Measurements from ENCODE around the gene CACNA1B.

Gene CACNA1B

GRCh38 chr9:138025908-138026307 lies 148.3 kb downstream of the CACNA1B start:
- no peak for DNase-seq (ENCODE audit: low read depth in 2 of 3, low spot score in 2 of 3)

- no peak for DNase-seq (ENCODE audit: low read depth in 2 of 3, low spot score in 2 of 3)
These were observed 151.0 kb downstream of the CACNA1B start for GRCh38 chr9:138028596-138028995.

GRCh38 chr9:138031186-138031585 lies 153.6 kb downstream of the CACNA1B start:
- DNase-seq (ENCODE audit: low read depth in 2 of 3, low spot score in 2 of 3): no peak

DNA sequence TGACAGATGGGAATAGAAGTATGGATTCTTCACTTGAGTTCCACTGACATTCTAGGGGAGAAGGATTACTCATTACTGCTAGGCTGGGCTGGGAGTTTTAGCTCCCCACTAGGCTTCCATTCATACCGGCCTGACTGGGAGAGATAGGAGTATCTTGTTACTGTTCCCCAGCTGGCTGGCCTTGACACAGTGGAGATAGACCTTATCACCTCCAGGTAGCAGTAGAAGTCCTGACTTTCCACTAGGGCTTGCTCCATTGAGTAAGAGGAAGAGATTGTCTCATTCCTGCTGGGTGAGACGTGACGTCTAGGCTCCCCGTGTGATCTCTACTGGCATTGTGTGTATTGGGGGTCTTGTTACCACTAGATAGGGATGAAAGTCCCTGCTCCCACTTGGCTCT lies 156.4 kb downstream of the CACNA1B start:
- no peak for DNase-seq (ENCODE audit: low read depth in 2 of 3, low spot score in 2 of 3)

- no peak for DNase-seq (ENCODE audit: low read depth in 2 of 3, low spot score in 2 of 3)
These were observed 159.6 kb downstream of the CACNA1B start for GRCh38 chr9:138037140-138037539.

DNA sequence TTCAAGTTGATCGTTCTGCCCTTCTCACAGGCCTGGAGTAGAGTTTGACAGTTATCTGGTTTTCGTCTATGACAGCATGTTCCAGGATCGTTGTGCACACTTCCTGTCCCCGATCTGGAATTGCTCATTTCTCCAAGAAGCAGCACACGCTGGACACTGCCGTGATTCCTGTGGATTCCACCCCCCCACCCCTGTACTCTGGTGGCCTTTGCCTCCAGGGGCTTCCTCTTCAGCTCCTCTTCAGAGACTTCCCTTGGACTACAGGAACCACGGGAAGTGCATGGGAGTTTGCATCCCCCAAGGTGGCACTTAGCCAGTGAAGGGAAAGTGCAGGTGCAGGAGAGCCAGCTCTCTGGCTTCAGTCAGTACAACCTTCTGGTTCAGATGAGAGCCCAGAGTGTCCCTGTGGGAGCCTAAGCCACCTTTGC lies 160.7 kb downstream of the CACNA1B start:
- DNase-seq (ENCODE audit: low read depth in 2 of 3, low spot score in 2 of 3): no peak

DNA sequence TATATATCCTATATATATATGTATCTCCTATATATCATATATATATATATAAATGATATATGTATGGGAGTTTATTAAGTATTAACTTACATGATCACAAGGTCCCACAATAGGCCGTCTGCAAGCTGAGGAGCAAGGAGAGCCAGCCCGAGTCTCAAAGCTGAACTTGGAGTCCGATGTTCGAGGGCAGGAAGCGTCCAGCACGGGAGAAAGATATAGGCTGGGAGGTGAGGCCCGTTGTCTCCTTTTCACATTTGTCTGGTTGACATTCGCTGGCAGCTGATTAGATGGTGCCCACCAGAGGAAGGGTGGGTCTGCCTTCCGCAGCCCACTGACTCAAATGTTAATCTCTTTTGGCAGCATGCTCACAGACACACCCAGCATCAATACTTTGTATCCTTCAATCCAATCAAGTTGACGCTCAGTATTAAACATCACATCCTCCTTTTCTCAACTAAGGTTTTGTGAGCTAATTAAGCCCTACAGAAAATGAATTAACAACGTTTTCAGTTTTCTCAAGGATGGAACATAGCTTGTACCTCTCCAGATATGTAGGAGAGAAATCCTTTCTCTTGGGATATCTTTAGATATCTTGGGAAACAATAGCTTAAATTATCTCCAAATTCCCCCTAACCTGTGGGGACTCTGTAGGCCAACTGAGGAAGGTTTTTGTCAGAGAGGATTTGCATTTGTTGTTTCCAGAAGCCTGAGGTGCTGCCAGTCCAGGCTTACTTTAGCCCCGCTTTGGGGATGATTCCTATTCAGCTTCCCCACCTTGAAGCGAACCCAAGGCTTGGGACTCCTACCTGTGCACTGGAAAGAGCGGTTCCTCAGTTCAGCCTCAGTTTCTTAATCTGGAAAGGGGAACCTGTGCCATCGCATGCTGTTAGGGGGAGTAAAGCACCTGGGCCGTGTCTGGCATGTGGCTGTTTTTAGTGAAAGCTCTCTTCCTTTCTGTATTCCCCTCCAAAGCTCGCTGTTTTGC lies 163.2 kb downstream of the CACNA1B start:
- no peak for DNase-seq (ENCODE audit: low read depth in 2 of 3, low spot score in 2 of 3)

- DNase-seq (ENCODE audit: low read depth in 2 of 3, low spot score in 2 of 3): no peak
These were observed 164.6 kb downstream of the CACNA1B start for GRCh38 chr9:138042146-138042545.

DNA sequence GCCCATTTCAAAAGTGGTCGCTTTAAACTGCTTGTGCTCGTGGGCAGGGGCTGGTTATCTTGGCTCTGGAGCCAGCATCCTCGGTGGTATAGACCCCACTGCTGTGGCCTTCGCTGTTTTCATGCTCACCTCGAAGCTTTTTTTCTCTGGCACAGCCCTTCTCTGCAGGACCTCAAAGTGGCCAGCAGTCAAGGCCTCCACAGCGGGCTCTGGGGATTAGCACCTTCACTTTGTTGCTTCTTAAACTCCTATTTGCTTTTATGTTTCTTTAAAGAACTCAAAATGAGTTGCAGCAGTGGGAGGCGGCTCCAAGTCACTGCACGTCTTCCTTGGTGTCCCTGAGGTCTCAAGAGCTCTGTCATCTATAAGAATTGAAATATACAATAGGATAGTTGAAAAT lies 165.1 kb downstream of the CACNA1B start:
- DNase-seq (ENCODE audit: low read depth in 2 of 3, low spot score in 2 of 3): no peak

DNA sequence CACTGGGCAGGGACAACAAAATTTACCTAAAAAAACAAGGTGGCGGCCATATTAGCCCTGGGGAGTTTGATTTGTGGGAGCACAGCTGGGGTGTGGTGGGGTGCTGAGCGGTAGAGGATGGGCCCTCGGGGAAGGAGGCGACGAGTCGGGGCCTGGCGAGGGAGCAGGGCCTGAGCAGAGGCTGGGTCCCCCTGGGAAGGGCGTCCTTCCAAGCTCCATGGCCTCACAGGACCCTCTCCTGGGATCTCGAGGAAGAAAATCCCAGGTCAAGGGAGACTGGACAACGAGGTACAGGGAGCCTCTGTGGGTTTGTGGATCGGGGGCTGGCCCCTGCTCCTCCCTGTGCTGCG lies 165.5 kb downstream of the CACNA1B start:
- DNase-seq (ENCODE audit: low read depth in 2 of 3, low spot score in 2 of 3): no peak

- no peak for DNase-seq (ENCODE audit: low read depth in 2 of 3, low spot score in 2 of 3)
These were observed 166.1 kb downstream of the CACNA1B start for GRCh38 chr9:138043411-138044345.

GRCh38 chr9:138044485-138045383 lies 167.2 kb downstream of the CACNA1B start:
- no peak for DNase-seq (ENCODE audit: low read depth in 2 of 3, low spot score in 2 of 3)

DNA sequence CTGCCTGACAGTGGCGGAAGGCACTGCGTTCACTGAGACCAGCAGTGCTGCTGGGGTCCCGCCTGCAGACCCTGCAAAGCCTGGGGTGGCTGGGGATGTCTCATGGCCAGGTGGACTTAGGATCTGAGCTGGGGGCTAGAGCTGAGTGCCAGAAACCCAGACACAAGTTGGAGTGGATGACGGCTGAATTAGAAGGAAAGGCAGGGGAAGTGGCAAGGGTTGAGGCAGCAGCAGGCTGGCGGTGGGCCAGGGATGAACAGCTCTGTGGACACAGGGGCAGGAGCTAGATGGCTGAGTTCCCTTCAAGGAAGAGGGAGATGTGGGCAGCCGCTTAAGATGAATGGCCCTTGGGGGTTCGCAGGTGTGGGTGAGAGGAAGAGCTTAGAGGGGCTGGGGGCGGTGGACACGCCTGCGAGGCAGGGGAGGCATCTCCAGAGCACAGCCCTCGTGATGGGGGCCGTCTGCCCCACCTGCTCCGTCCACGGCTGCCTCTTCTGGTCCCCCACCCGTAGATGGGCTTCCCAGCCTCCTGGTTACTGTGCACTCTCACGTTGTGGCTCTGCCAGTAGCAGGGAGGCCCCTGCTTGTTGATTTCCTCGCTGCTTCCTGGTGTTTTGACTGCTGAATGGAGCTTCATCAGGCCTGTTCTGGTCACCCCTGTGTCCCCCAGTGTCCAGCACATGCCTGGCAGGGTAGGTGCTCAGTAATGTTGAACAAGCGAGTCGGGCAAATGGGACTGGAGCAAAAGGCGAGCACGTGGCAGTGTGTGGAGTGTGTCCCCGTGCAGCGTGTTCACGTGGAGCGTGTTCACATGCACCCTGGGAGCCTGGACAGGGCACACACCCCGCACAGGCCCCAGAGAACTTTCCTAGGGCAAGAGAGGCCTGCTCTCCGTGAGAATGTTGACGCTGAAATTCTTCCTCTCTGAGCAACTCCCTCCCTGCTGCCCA lies 168.2 kb downstream of the CACNA1B start:
- no peak for DNase-seq (ENCODE audit: low read depth in 2 of 3, low spot score in 2 of 3)

DNA sequence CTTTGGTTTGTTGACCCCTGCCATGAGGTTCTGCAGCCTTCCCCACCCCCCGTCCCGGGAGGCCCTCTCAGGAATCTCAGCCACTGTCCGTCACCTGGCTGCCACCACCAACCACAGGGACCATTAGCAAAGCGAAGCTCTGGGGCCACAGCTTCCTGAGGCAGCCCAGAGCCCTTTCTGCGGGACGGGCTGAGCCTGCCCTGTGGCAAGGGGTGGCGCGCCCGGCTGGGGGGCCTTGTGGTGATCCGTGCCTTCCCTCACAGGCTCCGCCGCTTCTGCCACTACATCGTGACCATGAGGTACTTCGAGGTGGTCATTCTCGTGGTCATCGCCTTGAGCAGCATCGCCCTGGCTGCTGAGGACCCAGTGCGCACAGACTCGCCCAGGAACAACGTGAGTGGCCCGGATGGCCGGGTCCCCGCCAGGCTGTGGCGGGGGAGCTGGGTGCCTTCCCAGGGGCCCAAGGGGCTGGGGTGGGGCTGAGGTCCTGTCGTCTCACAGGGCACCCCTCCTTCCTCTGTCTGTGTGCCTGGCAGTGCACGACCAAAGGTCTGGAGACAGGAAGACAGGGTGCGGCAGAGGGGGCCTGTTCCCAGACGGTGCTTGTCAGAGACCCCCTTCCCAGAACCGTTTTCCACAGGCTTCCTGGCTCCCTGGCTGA lies 169.2 kb downstream of the CACNA1B start:
- DNase-seq (ENCODE audit: low read depth in 2 of 3, low spot score in 2 of 3): no peak

DNA sequence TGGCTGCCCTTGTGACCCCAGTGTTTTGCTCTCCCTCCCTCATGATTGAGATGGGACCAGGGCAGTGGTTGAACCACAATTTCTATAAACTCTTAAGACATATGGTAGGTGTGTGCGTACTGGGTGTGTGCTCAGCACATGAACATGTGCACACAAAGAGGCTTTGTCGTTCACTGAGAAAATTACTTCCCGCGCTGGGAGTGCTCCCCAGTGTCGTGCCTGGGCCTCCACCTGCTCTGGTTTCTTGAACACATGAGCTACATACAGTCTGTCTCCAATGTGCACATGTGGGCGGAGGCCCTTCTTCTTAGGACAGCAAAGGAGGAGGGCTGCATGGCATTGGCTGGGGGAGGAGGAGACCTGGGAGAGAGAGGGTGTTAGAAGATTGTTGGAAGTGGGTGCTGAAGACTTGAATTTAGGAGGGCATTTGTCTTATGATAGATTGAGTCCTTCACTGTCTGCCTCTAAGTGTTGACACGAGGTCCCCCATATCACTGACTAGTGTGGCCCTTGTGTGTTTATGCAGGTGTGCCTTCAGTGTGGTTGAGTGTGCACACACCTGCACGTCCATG lies 170.0 kb downstream of the CACNA1B start:
- DNase-seq (ENCODE audit: low read depth in 2 of 3, low spot score in 2 of 3): no peak

GRCh38 chr9:138048184-138048583 lies 170.6 kb downstream of the CACNA1B start:
- no peak for DNase-seq (ENCODE audit: low read depth in 2 of 3, low spot score in 2 of 3)

DNA sequence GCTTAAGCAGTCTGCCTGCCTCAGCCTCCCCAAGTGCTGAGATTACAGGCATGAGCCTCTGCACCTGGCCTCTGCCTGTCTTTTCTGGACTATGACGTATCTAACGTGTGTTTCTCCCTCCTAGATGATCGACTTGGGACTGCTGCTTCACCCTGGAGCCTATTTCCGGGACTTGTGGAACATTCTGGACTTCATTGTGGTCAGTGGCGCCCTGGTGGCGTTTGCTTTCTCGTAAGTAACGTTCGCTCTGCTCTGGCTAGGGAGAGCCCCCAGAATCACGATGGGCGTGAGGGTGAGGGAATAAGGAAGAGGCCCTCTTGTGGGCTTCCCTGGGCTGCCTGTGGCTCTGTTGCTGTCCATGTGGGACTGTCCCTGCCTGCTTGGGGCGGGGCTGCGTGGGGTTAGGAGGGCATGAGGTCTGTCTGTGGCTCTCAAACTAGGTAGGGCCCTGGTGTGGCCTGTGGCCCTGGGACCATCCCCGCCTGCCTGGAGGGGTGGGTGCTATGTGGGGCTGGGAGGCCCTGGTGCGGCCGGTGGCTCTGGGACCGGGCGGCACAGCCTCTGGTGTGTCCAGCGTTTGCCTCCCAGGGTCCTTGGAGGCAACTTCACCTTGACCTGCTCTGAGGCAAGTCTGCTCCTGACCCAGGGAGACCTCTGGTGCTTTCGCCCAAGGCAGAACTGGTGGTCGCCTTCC lies 171.7 kb downstream of the CACNA1B start:
- DNase-seq (ENCODE audit: low read depth in 2 of 3, low spot score in 2 of 3): no peak

- DNase-seq (ENCODE audit: low read depth in 2 of 3, low spot score in 2 of 3): no peak
These were observed 172.3 kb downstream of the CACNA1B start for GRCh38 chr9:138049779-138050471.

All from activated CD8-positive, alpha-beta memory T cell treated with anti-CD3 and anti-CD28 coated beads for 48 hours (primary cell).